Stimulated activated CD8-positive, alpha-beta memory T cell treated with anti-CD3 and anti-CD28 coated beads, Interleukin-4, amount 100 ng/mL, for 4 hours (primary cell): ENCODE measurements around the gene SLC6A18.

Source experiments
- DNase-seq, 2 donors: peaks; one replicate each; pipeline ENCODE4 v3.0.0-alpha.2; 2020; ENCODE audit warnings: low read depth in 2 of 2, low spot score in 1 of 2

Gene SLC6A18

DNA sequence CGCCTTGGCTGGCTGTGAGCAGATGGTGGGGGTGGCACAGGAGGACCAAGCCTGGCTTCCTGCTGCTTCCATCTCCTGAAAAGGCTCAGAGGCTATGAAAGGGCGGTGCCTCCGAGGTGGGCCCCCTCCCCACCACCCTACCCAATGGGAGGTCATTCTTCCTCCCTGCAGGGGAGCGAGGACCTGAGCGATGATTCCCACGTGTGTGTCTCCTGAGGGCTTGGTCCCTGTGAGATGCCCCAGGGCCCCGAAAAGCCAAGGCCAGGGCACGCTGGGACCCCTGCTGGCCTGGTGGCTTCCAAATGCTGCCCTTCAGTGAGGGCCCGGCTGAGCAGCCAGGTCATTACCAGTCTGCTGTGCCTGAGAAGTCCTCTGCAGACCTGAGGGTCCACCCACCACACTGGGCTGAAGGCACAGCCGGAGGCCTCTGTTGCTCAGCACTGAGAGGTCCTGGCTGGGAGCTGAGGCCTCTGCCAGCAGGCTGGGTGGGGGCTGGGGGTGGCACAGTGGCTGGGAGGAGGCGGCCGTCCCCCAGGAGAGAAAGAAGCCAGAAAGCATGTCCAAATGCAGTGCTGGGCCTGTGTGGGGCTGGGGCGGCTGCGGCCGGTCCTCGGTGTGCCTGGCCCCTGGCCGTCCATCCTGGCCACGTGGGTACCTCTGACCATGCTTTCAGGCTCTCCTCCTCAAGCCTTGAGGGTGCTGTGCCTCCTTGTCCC lies 37.8 kb upstream of the SLC6A18 start:
- DNase-seq = no peak

DNA sequence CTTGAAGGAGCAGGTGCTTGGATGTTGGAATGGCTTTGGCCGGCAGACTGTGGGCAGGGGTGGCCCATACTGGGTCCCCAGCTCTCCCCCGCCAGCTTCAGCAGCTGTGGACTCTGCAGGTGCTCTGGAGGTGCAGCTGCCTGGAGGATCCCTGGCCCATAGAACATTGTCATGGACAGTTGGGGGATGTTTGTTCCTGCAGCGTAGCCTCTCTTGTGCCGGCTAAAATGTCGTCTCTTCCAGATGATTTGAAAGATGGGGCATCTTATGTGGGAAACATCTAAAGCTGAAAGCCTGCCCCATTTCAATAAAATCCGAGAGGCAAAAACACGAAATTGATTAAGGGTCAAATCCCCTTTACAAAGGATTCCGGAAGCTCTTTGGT lies 37.2 kb upstream of the SLC6A18 start:
- no peak for DNase-seq

DNA sequence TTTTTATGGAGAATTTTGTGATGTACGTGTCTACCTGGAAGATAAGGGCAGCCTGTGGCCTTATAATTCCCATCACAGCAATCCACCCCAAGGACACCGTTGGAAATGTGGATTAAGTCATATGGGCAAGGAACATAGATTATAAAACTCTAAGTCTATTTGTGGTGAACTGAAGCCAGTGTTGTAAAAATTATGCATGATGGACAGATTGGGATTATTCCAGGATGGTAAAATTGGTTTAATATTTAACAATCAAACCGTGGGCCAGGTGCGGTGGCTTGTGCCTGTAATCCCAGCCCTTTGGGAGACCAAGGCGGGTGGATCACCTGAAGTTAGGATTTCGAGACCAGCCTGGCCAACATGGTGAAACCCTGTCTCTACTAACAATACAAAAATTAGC lies 36.7 kb upstream of the SLC6A18 start:
- no peak for DNase-seq

DNA sequence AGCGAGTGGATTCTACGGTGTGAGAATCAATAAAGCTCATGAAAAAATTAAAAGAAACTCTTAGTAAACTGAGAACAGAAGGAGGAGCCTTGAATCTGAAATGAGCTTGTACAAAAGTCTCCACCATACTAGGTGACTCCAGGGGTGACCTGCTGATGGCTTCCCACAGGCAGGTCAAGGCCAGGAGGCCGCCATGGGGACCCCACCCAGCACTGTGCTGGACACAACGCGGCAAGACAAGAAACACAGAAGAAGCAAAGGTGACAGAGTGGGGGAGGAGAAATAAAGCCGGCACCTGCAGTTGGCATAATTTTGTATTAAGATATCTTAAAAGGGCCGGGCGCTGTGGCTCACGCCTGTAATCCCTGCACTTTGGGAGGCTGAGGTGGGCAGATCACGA lies 35.9 kb upstream of the SLC6A18 start:
- DNase-seq = no peak

DNA sequence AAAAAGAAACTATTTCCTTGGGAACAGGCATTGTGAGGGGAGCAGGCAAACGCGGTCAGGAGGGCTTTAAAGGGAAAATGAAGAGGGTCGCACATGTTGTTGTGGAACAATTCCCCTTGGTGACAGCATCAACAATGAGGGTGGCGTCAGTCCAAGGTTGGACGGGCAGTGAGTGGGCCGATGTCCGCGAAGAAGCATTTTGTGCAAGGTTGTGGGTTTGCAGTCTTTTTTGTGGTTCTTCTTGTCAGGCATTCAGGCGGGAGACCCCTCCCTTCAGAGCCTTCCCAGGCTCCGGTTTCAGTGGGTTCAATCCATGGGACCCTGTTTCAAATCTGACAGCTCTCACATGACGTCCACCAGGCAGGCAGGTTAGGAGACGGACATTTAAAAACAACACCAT lies 34.9 kb upstream of the SLC6A18 start:
- DNase-seq = no peak

DNA sequence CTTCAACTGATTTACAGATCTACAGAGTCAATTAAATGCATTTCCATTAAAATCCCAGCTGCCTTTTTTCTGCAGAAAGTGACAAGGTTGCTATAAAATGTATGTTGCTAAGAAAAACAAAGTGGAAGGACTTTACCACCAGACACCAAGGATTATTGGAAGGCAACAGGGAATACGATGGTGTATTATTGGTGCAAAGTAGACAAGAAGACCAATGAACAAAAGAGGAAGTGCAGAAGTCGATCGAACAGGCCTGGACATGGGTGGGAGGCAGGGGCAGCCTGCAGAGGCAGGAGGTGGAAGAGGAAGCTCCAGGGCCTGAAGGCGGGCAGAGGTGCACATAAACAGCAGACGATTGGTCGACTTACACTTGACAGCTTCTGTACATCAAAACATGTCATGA lies 34.3 kb upstream of the SLC6A18 start:
- no peak for DNase-seq

DNA sequence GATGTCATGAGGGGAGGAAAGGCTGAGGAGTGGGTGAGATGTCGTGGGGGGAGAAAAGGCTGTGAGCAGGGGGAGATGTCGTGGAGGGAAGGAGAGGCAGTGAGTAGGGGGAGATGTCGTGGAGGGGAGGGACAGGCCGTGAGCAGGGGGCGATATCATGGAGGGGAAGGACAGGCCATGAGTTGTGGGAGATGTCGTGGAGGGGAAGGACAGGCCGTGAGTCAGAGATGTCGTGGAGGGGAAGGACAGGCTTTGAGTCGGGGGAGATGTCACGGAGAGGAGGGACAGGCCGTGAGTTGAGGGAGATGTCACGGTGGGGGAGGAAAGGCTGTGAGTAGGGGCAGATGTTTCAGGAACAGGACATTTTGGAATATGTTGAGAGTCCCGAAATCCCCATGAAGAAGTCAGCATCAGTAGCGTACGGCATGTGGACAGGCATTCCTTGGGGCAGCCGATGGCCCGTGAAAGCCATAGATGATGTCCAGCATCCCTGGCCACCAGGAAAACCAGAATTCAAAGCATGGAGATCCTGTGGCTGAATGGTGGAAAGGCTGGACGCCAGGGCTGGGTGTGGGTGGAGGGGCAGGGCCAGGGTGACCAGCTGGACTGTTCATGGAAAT lies 32.1 kb upstream of the SLC6A18 start:
- DNase-seq = no peak

DNA sequence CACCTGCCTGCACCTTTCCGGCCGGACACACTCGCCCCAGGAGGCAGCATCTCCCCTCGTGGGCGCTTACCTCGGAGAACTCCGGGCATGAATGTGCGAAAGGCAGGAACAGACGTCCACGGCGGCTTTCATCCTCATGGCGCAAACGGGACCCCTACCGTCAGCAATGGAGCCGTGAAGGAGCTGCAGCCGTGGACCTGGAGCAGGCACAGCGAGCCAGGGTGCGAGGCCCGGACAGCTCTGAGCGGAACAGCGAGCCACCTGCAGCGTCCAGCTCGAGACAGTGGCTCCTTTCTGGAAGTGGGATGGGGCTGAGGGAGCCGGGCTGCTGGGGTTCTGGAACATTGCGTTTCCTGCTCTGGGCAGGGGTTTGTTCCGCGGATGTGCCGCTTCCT lies 31.6 kb upstream of the SLC6A18 start:
- DNase-seq = no peak

DNA sequence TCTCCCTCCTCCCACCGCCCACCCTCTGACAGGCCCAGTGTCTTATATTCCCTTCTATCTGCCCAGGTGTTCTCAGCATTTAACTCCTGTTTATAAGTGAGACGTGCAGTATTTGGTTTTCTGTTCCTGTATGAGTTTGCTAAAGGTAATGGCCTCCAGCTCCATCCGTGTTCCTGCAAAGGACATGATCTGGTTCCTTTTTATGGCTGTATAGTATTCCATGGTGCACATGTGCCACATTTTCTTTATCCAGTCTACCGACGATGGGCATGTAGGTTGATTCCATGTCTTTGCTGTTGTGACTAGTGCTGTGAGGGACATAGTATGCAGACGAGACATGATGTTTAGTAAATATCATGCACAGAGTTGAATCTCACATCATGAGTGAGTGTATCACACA lies 30.8 kb upstream of the SLC6A18 start:
- no peak for DNase-seq

DNA sequence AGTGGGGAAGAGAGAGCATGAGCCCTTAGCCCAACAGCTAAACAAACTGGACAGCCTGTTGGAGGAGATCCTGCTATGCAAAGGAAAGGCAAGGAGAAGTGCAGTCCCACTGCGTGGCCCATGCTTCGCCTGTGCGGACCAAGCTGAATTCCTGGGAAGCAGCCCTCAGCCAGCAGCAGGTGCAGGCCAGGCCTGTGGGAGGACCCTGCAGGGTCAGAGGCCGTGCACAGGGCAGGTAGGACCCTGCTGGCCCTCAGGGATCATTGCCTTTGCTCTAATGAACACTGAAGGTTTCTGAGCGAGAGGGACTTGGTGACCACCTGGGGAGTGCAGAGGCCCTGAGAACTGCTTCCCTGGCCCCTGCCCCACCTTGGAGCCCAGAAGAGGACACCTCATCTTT lies 29.7 kb upstream of the SLC6A18 start:
- DNase-seq = no peak

DNA sequence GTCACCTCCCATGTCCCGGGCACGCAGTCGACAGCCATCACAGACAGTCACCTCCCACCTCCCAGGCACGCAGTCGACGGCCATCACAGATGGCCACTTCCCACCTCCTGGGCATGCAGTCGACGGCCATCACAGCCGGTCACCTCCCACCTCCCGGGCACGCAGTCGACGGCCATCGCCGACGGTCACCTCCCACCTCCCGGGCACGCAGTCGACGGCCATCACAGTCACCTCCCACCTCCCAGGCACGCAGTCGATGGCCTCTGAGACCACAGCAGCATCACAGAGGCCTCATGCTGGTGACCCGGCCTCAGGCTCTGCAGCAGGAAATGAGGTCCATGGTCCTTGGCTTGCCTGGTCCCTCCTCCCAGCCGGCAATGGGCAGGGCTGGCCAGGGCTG lies 29.3 kb upstream of the SLC6A18 start:
- no peak for DNase-seq

DNA sequence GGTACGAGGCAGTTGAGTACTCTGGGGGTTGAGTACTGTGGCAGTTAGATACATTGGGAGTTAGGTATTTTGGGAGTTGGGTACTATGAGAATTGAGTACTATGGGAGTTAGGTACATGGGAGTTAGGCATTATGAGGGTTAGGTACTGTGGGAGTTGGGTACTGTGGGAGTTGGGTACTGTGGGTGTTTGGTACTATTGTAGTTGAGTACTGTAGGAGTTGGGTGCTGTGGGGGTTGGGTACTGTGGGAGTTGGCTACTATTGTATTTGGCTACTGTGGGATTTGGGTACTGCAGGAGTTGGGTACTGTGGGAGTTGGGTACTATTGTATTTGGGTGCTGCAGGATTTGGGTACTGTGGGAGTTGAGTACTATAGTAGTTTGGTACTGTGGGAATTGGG lies 28.6 kb upstream of the SLC6A18 start:
- no peak for DNase-seq

DNA sequence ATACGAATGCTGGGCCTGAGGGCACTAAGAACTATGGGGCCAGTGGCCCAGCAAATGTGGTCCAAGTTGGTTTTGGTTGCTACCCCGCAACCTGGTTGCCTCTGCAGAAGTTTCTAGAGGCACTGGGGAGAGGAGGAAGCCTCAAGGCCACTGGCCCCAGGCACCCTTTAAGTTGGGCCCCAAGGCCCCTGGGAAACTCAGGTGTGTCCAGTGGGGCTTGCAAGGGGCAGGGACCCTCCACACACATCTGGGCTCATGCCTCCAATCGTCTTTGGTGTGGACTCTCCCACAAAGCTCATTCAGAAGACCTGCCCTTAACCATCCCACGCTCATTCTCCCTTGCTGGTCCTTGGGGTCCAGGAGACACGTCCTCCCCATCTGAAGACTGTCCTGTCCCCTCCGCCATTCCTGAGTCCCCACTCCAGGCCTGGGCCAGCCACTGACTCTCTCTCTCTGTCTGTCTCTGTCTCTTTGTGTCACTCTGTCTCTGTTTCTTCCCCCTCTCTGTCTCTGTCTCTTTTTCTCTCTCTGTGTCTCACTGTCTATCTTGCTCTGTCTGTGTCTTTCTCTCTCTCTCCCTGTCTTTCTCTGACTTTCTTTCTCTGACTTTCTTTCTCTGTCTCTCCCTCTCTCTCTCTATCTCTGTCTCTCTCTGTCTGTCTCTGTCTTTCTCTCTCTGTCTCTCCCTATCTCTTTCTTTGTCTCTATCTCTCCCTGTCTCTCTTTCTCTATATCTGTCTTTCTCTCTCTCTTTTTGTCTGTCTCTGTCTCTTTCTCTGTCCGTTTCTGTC lies 27.1 kb upstream of the SLC6A18 start:
- no peak for DNase-seq

DNA sequence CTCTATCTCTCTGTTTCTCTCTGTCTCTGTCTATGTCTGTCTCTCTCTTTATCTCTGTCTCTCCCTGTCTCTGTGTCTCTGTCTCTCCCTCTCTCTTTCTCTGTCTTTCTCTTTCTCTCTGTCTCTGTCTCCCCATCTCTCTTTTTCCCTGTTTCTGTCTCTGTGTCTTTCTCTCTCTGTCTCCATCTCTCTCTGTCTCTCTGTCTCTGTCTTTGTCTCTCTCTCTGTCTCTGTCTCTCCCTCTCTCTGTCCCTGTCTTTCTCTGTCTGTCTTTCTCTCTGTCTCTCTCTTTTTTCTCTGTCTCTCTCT lies 25.9 kb upstream of the SLC6A18 start:
- DNase-seq = no peak

DNA sequence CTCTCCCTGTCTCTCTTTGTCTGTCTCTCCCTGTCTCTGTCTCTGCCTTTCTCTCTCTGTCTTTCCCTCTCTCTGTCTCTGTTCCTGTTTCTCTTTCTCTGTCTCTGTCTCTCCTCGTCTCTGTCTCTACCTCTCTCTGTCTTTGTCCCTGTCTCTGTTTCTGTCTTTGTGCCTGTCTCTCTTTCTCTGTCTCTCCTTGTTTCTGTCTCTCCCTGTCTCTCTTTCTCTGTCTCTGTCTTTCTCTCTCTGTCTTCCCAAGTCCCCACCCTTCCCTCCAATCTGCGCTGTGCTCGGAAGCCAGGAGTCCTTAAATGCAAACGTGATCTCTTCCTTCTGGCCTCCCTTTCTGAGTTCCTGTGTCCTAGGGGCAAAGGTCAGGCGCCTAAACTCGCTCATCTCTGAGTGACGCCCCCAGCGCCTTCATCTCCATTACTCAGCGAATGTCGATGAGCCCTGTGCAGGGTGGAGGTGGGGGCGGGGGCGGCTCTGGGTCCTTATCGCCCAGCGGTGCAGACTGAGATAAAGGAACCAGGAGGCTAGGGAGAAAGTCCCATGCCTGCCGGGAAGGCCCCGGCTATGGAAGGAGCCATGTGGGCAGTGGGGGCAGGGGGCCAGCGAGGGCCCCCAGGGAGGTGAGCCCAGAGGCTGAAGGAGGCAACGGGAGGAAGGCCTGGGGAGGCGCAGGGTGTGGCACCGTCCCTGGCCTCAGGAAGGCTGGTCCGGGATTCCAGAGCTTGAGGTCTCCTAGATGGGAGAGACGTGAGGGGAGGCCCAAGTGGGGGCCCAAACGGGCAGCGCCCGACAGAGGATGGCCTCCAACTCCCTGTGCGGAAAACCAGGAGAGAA lies 25.3 kb upstream of the SLC6A18 start:
- DNase-seq = no peak

DNA sequence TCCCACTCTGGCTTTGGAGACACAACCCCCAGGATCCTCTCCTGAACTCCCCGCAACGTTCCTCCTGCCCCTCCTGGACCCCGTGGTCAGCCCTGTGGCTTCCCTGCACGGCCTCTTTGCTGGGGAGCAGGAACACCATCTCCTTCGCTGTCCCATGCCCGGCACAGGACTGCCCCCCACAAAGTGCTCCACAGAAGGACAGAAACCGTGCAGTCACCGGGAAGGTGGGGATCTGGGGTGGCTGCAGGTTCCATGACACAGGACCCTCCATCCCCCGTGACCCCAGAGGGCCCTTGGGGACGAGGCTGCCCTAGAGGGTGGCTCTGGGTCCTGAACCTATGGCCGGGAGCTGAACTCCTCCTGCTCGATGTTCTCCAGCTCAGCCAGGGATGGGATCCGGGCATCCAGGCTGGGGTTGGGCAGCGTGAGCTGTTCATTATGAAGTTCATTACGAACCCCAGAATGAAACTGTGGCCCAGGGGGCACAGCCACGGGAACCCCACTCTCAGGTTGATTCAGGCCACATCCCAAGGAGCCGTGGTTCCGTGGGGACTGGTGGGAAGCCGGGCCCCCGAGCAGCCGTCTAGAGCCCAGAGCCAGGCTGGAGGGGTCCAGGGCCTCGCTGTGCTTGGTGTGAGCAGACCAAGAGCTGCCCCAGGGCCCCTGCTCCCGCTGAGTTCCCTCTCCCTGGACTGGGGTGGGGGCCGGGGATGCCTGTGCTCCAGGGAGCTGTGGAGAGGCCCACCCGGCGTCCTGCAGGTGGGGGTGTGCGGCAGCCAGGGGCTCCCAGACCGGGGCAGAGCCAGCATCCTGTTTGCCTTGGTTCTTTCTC lies 24.5 kb upstream of the SLC6A18 start:
- DNase-seq = no peak

DNA sequence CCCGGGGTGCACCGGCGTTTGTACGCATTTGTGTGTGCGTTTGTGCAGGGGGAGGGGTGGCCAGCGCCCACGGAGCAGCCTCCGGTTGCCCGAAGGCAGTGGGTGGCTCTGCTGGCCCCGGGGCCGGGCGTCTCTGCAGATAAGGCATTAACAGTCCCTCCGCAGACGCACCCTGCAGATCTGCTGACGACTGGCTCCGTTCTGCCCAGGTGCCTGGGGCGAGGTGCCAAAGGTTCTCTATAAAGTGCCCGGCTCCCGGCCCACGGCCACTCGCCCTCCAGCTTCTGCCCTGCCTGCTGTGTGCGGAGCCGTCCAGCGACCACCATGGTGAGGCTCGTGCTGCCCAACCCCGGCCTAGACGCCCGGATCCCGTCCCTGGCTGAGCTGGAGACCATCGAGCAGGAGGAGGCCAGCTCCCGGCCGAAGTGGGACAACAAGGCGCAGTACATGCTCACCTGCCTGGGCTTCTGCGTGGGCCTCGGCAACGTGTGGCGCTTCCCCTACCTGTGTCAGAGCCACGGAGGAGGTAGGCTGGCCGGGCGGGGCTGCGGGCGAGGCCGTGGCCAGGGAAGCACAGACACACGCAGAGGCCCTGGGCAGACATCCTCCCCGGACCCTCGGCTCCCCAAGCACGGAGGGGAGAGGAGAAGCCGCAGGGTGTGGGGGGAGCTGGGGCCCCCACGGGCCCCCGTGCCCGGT lies 23.7 kb upstream of the SLC6A18 start, which contains the start of gene SLC6A19:
SLC6A19 (plus strand) TSS at position 269 of the 699 bp plus-strand sequence; CDS start at position 325, 56 bp downstream.
- DNase-seq = no peak

DNA sequence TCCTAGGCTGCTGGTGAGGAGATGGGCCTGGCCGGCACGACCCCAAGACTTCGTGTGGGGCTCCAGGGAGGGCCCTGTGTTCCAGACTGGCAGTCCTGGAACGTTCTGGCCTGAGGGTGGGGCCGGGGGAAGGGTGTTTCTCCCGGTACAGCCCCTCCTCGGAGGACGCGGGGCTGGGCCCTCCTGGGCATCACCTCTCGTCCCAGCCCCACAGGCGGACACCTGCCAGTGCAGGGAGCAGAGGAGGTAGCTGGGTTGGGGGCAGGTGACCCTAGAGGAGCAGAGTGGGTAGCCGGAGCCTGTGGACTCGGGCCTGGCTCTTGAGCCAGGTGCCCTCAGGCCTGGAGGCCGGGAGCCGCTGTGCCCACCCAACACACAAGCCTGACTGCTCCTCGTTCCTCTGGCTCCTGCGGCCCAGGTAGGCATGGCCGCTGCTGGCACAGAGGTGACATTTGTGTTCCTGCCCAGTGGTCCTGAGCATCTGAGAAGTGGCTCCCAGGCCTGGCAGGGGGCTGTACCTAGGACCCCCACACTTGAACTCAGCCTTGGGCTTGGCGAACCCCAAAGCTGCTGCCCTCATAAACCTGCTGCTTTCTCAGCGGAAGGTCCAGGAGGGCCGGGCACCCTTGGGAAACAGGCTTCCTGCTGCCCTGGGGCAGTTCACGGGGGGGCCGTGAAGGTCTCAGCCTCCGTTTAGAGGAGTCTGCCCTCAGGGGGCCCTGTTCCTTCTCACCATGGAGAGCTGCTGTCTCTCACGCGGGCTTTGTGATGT lies 23.0 kb upstream of the SLC6A18 start:
- no peak for DNase-seq

DNA sequence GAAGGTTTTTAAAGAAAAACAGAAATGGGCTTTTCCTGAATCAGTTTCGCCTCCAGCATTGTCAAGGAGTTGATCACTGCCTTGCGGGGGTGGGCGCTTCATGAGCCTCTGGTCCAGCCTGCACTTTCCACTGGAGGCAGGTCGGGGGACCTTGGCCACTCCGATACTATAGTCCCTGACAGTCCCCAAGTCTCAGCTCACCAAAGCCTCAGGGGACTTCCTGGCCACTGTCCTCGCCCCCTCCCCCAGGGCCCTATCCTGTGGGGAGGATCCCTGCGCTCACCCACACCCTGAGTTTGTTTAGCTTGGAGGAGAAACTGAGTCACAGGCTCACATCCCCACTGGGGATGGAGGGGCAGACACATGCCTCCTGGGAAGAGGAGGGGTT lies 22.4 kb upstream of the SLC6A18 start:
- DNase-seq = no peak
